Left cardiac atrium (tissue), 4 donors: ENCODE measurements around the gene PROSER1. TPM values are rescaled to one million over a fixed set of nuclear protein-coding genes. Genes with fewer than 3 reads are reported as not detected.
"Not testable (repeated sequence)": the region's sequence is repeated elsewhere in the genome, so short reads cannot be mapped to it uniquely, and the experiment has no call there.

Experiments used
- ATAC-seq, 2 donors: fragments of 200-7000 bp; cut with Tn5 transposase; one replicate each; pipeline ENCODE4 v1.9.1; 2020; ENCODE audit warnings: mild to moderate bottlenecking in 2 of 2, moderate library complexity in 2 of 2
- DNase-seq: peaks from one replicate; pipeline ENCODE4 v3.0.0-alpha.2; 2020
- intact Hi-C, 2 donors: fragments of 100-400 bp; cut with DNase I; formaldehyde crosslinking; loops; one replicate each; pipeline versions ENCODE4 v1.14.1 to v1.15.1; 2022 to 2023
- total RNA-seq, 2 donors: library from RNA; stranded (reverse); fragmentation: NEBNext Ultra II Directional; extraction: Animal tissue kit (Norgen Biotek cat#: 25700); gene quantifications; one replicate each; pipeline ENCODE4 v1.2.1, GENCODE V29; 2021
- donor health status: DM: no; HTN: yes; CAD: no.
- donor health status: DM: no; HTN: yes; CAD: no; lungs with severe emphysema.
- donor health status: DM: yes; HTN: yes; CAD: no.
- donor health status: Dilated cardiomyopathy.

The PROSER1 gene
- total RNA-seq, 2 donors from 2014 or later: 11.3 to 15.4 TPM

DNA sequence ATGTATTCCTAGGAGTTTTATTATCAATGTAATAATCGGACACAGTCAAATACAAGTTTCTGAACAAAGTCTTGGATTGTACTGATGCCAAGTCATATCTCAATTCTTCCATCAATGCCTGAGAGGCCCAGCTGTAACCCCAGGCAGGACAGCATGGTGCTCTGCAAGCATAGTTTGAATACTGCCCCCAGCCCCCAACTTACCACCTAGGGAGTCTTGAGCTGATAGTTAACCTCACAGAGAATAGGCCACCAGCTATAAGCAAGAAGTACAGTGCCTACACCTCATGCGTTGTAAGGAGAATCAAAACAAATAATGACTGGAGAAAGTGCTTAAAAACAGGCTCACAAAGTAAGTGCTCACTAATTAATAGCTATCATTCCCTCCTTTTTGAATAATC is 2.7 kb downstream of the PROSER1 start:
- intact Hi-C loops: no loop called here
- DNase-seq (no peak), ATAC-seq (no peak)

DNA sequence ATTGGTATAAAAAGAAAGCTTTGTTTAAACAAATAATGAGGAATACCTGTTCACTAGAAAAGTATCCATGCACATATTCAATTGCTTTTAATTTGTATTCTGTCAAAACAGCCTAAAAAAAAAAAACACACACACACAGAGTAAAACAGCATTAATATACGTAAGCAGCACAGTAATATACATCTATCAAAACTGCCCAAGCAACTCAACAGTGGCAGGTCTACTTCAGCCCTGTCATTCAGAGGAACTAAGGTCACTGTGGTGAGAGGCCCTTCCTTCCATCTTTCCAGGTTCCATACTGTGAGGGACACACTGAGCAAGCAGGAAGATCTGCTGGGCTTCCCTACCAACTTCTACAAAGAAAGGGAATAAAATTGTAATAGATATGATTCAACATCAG is 3.8 kb downstream of the PROSER1 start:
- no peak for DNase-seq
- intact Hi-C loops: no loop called here
- no peak for ATAC-seq

- DNase-seq (no peak), ATAC-seq (no peak)
- intact Hi-C loops: no loop called here
Measured at GRCh38 chr13:39032150-39032549, 5.7 kb downstream of the PROSER1 start.

DNA sequence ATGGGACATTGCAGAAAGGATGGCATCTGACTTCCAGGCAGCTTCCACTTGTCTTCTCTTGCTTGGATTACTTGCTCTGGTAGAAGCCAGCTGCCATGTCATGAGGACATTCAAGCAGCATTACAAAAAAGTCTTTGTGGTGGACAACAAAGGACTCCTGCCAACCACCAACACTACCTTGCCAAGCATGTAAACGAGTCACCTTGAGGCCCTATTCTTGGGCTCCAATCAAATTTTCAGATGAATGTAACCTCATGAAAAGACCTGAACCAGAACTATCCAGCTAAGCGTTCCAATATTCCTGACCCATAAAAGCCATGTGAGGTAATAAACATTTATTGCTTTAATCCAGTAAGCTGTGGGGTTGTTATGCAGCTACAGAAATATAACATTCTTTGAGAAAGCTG is 12.5 kb downstream of the PROSER1 start:
- DNase-seq: no peak
- ATAC-seq: no peak
- intact Hi-C loops: no loop called here

GRCh38 chr13:39023761-39024160 is 14.1 kb downstream of the PROSER1 start:
- DNase-seq (no peak), ATAC-seq (no peak)
- intact Hi-C loops: no loop called here

GRCh38 chr13:39023316-39023715 is 14.6 kb downstream of the PROSER1 start:
- ATAC-seq: peak in 1 of 2 donors; percentile 54

DNA sequence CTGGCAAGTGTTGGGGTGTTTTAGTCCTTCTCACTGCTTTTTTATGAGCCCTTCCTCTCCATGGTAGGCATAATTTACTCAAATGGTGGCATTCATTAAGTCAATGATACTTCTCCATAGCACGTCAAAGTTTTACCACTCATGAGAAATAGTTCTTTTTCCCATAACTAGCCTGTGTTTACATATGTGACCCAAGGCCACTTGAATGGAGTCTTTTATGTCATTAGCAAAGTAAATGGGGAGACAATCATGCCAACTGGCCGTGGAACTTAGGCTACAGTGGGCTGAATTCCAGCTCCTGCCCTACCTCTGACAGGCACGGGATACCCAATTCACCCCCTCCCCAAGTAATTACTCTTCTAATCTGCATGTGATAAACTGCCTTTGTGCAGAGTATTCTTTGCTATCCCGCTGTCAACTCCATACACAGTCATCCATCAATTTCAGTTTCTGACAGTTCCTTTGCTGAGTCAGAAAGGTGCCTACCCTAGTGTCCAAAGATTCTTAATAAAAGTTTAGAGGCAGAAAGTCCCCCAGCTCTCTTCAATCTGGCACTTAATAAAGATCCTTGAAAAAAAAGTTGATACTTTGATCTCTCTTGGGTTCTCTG is 16.9 kb downstream of the PROSER1 start:
- ATAC-seq: no peak
- intact Hi-C loops: no loop called here
- DNase-seq: no peak

More at GRCh38 chr13:39023316-39023715, 14.6 kb downstream of the PROSER1 start:
- intact Hi-C loops: no loop called here
- DNase-seq: no peak

DNA sequence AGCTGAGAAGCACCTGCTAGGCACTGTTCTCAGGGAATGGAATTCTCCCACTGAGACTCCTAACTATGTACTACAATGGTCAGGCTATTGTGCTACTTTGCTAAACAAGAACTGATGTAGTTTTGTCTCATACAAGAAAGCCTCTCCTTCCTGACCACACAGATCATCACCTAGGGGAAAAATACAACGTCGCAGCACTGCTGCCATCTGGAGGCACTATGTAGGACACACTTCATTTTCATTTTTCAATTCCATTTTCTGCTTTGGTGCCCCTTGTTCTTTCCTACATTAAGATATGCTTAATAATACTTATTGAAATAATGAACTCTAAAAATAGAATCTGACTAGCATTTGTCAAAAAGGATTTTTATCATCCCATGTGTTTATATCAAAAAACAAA is 21.1 kb downstream of the PROSER1 start:
- ATAC-seq: peak in 1 of 2 donors; percentile 33
- intact Hi-C loops: no loop called here
- no peak for DNase-seq

GRCh38 chr13:39016087-39016486 is 21.8 kb downstream of the PROSER1 start:
- ATAC-seq: no peak

DNA sequence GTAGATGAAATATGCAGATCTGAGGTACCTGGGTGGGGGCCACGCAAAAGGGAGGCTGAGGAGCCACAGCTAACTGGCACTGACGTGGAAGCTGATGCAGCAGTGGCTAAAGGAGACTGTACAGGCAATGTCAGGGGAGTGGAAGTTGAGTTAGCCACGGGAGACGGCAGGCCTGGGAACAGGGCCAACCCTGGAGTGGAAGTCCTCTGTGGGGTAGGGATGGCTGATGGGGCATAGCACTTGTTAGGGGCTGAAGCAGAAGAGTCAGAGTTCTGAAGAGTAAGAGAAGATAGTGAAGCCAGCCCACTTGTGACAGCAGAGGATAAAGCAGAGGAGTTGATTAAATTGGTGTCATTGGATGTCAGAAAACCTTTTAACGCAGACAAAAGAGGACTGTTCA is 24.4 kb downstream of the PROSER1 start:
- ATAC-seq: no peak
- no peak for DNase-seq
- intact Hi-C loops: no loop called here

More at GRCh38 chr13:39016087-39016486, 21.8 kb downstream of the PROSER1 start:
- intact Hi-C loops: no loop called here
- no peak for DNase-seq

DNA sequence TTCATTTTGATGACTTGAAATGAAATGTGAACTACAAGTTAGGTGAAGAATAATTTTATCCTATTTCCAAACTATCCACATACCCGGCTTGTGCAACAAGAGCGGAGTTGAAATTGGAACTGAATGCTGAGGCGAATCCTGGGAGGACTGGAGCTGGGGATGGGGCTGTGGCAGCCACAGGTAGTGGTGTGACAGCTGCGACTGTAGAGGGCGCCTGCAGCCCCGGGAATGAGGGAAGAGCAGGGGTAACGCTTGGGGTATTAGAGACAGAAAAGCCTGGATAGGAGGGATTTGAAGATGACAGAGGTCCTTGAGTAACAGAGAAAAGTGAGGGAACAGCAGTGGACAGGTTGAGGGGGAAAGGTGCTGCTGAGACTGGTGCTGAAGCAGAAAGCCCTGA is 25.3 kb downstream of the PROSER1 start:
- no peak for DNase-seq
- intact Hi-C loops: no loop called here
- no peak for ATAC-seq

GRCh38 chr13:39006371-39007111 is 31.3 kb downstream of the PROSER1 start:
- DNase-seq, ATAC-seq, intact Hi-C loops: not testable (repeated sequence)

GRCh38 chr13:38998739-38999138 is 39.1 kb downstream of the PROSER1 start:
- ATAC-seq (no peak), DNase-seq (no peak)
- intact Hi-C loops: no loop called here

- no peak for DNase-seq
- ATAC-seq: no peak
- intact Hi-C loops: no loop called here
Measured at GRCh38 chr13:38993381-38993780, 44.5 kb downstream of the PROSER1 start.

DNA sequence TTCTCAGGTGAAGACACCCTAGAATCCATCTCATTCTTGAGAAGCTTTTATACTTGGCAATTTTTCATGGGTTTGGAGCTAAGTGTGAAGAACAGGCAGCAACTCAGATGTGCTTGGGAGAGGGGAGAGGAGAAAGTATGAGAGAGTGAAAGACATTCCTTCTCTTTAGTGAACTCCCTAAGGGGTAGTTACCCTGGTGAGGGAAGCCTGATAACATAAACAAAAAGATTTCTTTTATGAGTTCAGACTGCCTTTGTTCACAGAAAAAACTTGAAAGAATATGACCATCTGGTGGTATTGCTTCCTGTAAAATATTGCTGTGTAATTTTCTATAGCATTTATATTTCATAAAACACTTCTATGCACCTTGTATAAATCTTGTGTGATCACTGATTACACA is 47.2 kb downstream of the PROSER1 start, which contains the start of gene STOML3:
Gene STOML3 (minus strand): TSS at position 139 of the 400 bp plus-strand sequence. CDS start 110 bp downstream, at position 29.
- intact Hi-C loops: no loop called here
- ATAC-seq (no peak), DNase-seq (no peak)

DNA sequence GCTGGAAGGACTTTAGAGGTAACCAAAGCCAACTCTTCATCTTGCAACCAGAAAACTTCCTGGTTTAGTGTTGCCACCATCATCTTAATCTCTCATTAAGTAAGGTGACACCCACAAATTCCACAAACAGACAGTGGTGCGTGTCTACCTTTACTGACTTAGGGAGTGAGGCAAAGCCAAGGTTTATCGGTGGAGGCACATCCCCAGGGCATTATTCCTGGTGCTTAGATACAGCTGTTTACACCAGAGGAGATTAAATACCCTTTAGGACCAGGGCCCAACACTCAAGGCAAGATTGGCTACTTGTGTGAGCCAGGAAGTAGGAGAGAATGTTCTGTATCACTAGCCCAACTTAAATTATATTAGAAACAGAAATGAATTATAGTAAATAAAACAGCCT is 56.8 kb downstream of the PROSER1 start:
- intact Hi-C loops: no loop called here
- DNase-seq: no peak
- no peak for ATAC-seq

- intact Hi-C loops: no loop called here
- no peak for DNase-seq
- ATAC-seq: no peak
Measured at GRCh38 chr13:38980750-38981078, 57.2 kb downstream of the PROSER1 start.

- ATAC-seq: peak; percentile 38 to 96
Measured at GRCh38 chr13:38979891-38980749, 57.8 kb downstream of the PROSER1 start.

GRCh38 chr13:38970380-38971051 is 67.4 kb downstream of the PROSER1 start:
- ATAC-seq (no peak), DNase-seq (no peak)
- intact Hi-C loops: no loop called here

More at GRCh38 chr13:38979891-38980749, 57.8 kb downstream of the PROSER1 start:
- intact Hi-C loops: no loop called here
- DNase-seq: peak; percentile 48
